ENCODE data around the gene NCKAP5L.
"Not testable (repeated sequence)": the region's sequence is repeated elsewhere in the genome, so short reads cannot be mapped to it uniquely, and the experiment has no call there.

Gene NCKAP5L, protein sequence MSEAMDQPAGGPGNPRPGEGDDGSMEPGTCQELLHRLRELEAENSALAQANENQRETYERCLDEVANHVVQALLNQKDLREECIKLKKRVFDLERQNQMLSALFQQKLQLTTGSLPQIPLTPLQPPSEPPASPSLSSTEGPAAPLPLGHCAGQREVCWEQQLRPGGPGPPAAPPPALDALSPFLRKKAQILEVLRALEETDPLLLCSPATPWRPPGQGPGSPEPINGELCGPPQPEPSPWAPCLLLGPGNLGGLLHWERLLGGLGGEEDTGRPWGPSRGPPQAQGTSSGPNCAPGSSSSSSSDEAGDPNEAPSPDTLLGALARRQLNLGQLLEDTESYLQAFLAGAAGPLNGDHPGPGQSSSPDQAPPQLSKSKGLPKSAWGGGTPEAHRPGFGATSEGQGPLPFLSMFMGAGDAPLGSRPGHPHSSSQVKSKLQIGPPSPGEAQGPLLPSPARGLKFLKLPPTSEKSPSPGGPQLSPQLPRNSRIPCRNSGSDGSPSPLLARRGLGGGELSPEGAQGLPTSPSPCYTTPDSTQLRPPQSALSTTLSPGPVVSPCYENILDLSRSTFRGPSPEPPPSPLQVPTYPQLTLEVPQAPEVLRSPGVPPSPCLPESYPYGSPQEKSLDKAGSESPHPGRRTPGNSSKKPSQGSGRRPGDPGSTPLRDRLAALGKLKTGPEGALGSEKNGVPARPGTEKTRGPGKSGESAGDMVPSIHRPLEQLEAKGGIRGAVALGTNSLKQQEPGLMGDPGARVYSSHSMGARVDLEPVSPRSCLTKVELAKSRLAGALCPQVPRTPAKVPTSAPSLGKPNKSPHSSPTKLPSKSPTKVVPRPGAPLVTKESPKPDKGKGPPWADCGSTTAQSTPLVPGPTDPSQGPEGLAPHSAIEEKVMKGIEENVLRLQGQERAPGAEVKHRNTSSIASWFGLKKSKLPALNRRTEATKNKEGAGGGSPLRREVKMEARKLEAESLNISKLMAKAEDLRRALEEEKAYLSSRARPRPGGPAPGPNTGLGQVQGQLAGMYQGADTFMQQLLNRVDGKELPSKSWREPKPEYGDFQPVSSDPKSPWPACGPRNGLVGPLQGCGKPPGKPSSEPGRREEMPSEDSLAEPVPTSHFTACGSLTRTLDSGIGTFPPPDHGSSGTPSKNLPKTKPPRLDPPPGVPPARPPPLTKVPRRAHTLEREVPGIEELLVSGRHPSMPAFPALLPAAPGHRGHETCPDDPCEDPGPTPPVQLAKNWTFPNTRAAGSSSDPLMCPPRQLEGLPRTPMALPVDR (N-terminal part only)

DNA sequence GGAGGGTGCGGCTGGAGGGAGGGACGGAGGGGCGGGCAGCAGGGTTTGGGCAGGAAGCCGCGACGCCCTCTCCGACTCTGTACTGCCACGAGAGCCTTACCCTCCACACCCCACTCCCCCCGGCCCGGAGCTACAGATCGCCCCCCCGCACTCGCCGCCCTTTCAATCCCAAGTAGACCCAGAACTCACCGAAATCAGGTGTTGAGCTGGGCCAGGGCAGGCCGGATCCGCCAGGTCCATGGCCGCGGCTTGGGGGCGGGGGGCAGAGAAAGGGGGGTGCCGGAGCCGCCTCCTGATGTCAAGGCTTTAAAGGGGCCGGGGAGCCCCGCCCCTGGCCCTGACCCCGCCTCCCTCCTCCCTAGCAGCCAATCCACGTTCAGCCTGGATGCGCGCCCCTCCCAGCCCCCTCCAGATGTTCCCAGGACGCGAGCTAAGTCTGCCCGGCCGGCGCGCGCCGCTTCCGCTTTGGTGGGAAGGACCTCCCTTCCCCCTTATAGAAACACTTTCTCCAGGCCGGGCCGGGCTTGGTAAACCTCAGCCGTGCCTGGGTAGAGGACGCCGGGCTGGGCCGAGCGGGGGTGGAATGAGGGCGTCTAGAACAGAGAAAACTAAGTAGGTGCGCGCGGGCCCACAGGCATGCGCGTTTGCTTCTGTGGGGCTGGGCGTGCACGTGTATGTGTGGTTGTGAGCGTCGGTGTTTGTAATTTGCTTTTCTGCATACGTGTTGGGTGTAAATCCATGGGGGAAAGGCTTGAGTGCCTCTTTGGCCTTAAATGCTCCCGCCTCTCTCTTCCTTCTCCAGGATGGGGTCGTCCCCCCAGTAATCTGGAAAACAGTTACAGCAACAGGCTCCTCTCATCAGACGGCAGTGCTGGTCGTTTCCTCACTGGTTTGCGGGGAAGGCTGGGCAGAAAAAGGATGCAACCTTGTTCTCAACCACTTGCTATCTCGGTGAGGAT lies at the start of gene NCKAP5L:
Gene NCKAP5L (minus strand): TSS at position 281 of the 959 bp plus-strand sequence. CDS start 24,369 bp downstream, outside the sequence.
- DNase-seq = peak; percentile 86 to 98

DNA sequence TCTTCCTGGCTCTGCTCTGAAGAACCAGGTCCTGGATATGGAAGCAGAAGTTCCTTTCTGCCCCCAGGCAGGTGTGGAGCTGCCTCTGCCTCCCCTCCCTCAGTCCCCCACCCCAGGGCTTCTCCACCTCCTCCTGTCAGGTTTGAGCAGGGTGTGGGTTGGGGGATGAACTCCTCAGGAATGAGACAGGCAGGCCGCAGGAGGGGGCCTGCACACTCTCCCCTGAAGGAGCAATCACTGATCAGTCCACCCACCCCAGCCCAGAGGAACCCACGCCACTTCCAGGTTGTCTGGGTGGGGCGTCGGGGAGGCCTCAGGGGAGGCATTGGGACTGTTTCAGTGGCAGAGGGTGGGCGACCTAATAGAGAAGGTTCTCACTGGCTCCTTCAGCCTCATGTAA lies 48.9 kb upstream of the NCKAP5L start:
- DNase-seq = no peak

DNA sequence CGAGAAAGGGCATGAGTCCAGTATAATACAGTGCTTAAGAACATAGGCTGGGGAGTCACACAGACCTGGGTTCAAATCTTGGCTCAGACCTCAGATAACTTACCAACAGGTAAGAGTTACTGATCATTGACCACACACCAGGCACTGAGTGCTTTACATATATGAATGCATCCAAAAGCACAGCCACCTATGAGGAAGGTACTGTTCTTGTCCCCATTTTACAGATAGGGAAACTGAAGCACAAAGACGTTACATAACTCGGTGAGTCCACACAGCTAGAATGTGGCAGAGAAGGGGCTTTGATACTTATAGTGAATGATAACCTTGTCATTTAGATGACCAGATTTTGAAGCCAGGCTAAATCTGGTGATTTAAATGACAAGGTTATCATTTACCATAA lies 47.9 kb upstream of the NCKAP5L start:
- no peak for DNase-seq

DNA sequence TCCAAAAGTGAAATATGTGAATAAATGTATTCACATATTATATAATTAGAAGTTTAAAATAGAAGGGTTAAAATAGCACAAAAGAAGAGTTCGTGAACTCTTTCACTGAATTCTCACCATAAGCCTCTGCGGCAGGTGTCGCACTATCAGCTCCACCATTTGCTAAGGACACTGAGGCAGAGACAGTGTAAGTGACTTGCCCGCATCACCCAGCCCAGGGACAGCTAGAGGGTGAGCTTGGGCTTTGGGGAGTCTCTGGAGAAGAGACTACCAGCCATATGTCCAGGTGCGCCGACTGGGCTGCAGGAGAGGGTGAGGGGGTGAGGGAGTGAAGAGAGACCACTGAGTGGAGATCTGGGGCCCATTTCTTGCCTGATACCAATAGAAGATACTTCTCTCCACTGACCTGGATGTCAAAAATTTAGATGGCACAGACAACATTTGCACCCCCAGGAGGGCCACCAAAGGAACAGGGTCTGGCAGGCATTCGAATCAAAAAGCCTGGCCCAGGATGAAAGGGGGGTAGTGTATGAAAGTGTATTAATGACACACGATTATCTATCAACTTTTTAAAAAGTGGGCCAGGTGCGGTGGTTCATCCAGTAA lies 47.0 kb upstream of the NCKAP5L start:
- DNase-seq = no peak

DNA sequence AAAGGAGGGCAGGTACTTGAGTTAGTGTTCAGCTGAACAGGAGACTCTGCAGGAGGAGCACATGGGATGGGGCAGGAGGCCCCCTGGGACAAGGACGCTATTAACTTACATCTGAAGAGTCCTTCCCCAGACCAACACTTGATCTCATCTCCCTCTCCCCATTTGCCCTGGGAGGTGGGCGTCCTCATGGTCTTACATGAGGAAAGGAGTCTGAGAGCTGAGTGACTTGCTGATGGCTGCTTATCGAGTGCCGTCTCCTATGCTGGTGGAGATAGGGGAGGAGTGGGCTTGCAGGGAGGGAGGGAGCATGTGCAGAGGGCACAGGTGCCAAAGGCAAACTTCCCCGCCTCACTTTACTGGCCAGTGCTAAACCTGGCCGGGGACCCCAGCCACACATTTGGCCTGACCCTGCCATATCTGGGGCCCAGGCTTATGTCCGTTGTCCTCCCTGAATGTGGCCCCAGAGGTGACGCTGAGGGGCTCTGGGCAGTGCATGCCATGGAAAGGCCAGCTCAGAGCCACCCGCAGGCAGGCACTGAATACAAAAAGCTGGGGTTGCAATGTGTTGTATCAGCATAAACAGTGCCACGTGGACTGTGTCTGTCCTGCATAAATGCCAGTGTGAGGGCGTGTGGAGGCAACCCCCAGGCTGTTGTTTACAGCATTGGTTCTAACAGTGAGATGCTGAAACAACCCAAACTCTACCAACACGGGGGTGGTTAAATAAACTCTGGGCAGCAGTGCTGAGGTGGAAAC lies 46.1 kb upstream of the NCKAP5L start:
- no peak for DNase-seq

DNA sequence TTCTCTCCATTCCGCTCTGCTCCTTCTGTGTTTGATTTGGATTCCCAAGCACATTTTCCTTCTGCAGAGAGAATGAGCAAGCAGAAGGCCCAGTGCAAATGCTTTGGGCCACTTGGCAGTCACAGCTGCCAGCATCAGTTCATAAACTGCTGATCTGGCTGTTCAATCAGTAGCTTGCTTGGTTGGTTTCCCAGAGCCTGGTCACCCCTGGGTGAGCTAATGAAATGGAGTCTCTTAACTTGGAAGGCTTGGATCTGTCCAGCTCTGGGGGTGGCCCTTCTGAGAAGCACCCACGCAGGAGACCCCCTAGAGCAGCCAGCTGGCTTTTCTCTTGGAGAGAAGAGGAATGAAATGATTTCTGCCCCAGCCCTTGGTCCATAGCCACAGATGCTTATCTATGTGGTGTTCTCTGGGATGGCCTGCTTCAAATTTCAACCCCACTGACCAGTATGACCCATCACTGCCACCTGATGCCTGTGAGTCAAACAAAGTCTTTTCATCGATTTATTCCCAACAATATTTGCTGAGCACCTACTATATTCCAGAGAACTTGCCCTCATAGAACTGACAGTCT lies 45.2 kb upstream of the NCKAP5L start:
- DNase-seq = no peak

DNA sequence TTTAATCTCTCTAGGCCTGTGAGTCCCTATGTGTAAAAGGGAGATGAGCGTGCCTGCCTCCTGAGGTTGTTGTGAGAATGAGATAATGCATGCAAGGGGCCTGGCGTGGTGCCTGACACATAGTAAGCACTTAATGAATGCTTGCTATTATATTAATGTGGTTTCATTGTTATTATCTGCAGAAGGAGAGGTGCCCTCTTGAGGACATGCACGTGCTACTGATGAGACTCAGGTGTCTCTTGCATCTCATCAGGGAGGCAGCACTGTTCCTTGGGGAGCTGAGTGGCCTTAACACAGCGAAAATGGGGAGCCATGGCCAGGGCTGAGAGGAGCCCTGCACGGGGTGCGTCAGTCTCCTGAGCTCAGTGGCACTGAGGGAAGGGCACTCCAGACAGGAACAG lies 44.6 kb upstream of the NCKAP5L start:
- DNase-seq = no peak

DNA sequence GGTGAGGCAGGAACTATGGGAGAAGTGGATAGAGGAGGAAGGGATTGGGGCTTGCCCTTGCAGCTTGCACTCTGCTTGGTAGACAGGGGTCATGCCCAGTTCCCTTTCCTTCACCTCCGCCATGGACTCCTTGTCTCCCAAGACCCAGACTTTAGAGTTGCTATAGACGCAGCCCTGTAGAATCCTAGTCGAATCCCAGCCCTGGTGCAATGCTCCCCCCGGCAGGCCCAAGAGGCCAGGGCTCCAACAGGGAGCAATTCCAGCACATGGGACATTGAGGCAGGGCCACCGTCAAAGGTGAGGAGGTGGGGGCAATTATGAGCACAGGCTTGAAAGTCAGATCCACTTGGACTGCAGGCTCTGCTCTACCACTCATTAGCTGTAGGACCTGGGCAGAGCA lies 44.2 kb upstream of the NCKAP5L start:
- DNase-seq = no peak

DNA sequence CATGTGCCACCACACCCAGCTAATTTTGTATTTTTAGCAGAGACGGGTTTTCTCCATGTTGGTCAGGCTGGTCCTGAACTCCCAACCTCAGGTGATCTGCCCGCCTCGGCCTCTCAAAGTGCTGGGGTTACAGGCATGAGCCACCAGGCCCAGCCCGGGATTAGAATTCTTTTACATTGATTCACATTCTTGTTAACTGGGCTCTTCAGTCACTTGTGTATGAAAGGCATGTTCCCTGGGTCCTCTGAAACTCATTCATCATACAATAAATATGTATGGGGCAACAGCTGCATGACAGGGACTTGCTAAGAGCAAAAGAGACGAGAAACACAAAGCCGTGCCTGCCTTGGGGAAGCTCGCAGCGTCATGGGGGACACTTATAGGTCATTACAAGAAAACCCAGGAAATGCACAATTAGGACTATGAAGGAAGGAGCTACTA lies 43.6 kb upstream of the NCKAP5L start:
- not testable (repeated sequence) for DNase-seq

DNA sequence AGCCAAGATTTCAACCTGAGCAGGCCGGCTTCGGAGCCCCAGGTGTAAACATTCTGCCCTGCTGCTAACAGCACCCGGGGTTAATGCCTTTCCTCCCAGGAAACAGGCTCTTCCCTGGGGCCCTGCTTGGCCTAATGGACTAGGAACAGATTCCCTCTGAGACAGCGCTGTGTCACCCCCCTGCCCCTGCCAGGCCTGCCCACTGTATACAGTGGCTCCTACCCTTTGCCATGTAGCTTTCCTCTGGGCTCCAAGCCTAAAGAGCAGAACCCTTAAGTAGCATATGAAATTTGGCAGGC lies 43.0 kb upstream of the NCKAP5L start:
- no peak for DNase-seq

DNA sequence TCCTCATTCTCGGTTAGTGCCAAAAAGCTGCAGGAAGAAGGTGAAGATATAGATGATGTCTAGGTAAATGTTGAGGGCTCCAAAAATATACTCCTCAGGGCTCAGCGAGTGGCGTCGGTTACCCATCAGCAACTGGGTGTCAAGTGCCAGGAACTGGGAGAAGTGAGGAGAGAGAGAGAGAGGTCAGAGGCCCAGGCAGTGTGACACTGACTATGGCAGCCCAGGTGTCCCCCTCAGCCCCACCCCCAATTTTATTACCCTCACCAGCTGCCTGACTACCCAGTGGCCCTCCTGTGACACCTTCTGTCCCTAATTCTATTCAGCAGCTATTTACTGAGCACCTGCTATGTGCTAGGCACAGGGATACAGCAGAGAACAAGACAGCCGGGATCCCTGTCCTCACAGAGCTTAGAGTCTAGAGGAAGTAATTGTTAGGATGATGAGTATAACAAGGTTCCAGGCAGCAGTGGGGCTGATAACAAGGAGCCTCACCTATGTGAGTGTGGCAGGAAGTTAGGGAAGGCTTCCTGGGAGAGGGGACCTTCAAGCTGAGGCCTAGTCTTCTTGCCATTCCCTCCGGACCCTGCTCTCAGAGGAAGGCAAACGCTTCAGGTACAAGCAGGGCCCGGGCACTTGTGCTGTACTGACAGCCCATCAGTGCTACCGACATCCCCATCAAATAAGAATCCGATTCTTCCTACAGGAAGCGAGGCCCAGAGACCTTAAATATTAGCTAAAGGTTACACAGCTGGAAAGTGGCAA lies 42.5 kb upstream of the NCKAP5L start:
- DNase-seq = no peak

DNA sequence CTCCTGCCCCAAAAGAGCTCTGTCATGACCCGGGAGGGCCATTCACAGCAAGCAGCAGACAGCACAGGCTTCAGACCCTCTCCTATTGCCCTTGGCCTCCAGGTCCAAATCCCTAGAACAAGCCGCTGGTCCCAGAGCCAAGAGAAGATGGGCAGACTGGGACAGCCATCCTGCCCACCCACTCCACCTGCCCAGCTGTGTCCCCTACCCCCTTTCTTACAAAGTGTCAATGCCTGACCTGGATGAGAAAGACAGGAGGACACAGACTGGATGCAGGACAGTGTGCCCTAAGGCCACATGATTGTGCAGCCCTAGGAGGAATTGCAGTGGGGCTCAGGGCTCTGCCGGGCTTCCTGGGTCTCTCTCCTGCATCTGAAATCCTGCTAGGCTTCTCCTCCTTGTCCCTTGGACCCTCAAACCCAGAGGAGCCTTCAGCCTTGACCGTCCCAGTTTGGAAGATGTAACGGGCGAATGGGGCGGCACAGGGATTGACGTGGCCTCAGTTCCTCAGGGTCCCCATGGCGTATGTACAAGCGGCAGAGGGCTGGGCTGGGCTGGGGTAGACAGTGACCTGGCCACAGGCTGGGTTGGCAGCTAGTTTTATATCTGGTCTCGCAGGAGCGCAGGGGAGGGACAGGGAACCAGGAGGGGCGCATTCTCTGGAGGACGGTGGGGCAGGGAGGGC lies 41.7 kb upstream of the NCKAP5L start:
- DNase-seq = no peak

DNA sequence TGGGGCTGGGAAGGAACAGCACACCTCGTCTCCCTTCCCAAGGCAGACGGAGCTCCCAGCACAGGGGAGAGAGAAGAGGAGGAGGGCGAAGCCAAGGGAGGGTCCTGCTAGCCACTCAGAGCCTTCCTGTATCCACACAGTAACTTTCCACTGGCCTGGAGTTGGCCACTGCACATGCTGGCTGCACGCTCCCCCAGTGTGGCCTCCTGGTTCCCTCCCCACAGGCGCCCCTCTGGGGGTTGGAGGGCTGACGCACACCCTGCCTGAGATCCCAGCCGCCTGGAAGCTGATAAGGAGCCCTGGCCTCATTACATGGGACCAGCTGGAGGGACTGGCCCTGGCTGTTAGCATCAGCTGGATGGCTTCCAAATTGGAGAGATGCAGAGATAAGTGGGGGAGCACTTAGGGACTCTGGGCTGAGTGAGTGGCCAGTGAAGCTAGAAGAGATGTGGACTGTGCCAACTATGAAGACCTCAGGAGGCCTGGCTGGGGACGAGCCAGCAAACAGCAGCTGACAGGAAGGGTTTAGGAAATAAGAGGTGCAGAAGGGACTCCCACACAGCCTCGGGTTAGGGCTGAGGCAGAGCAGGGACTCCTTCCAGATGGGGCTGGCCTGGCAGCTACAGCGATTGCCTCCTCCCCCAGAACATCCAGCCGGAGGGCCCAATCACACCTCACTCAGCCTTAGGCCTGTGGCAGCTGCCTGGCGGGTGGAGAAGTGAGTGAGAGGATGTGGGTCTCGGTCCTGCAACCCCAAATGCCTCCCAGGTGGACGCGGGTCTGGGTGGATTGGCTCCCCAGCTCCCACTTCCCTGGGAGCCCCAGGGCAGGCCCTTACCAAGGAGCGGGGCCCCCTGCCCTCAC lies 41.0 kb upstream of the NCKAP5L start:
- peak in 1 of 2 donors; percentile 78 for DNase-seq

DNA sequence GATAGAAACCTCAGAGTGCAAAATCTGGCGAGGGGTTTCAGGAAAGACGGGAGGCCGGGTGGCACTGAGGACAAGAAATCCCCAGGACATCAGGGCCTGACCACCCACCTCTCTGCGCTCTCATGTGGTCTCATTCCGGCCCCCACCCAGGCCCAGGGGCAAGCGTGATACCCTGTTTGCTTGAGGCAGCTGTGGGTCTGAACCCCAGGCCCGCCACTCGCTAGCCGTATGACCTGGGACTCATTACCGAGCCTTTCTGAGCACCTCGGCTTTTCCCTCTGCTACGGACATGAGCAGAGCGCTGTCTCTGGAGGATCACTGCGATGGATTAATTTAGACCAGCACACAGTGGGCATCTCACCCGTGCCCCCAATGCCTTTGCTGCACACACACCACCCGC lies 40.2 kb upstream of the NCKAP5L start:
- no peak for DNase-seq

DNA sequence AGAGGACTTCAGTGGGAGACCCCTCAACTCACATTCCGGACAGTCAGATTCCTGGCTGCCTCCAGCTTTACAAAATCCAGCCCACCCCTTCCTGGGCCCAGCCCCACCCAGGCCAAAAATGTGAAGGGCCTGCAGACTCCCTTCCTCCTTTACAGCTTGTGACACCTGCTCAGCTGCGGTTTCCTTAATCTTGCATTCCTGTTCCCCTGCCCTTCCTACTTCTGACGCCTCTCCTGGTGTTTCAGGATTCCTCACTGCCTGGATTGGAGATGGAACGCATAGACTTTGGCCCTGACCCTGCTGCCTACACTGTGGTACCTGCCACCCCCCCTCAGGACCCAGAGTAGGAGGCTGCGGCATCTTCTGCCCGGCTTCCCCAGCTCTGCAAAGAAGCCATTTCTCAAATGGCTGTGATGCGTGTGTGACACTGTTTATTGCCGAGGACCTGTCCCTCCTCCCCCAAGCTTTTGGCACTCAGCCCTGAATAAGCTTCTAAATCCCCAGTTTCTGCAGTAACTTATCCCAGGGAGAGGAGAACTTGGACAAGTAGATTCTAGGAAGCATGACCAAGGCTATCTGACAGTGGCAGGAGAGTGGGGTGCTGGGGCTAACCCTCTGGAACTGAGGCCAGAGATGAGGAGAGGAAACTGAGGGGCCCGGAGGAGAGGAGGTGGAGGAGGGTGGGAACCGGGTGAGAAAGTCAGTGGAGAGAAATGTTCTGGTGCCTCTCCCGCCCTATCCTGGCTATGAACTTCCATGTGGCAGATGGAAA lies 39.5 kb upstream of the NCKAP5L start:
- DNase-seq = no peak

DNA sequence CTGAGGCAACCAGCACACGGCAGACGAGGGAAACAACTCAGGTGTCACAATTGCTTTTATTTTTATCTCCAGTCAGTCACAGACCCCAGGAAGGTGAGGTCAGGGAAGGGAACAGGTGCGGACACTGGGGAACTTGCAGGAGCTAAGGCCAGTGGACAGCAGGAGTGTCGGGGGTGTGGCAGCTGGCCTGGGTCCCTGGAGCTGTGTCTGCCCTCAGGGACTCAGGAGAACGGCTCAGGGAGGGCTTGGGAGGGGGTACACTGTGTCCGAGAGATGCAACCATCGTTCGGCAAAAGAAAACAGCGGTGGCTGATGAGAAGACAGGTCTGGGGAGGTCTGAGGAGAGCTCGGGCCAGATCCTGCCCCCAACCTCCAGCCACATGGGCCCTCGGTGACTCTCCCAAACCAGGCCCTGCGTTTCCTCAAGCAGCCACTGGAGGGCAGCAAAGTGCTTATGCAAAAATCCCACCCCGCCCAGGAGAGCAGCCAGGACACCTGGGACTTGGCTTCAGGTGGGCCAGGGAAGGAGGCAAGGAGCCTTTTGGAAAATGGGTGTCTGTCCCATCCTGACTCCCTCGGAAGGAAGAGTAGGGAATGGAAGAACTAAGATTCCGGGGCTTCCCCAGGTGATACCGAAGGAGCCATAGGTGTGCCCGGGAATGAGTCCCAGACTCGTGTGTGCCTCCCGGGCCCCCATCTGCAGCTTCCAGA lies 38.8 kb upstream of the NCKAP5L start:
- peak; percentile 39 to 44 for DNase-seq

DNA sequence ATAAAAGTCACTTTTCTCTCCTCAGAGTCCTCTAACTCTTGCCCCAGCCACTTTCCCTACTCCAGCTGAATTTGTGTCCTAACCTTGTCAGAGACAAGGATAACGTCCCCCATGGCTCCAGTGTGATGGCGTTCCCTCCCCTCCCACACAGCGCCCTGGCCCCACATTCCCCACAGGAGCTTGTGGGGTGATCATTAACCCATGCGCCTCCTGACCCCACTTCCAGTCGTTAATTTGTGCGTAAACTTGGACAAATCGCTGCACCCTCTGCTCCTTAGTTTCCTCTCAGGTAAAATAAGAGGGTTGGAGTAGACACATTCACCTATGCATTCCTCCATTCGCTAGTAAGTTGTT lies 37.5 kb upstream of the NCKAP5L start:
- no peak for DNase-seq
